Measurements from ENCODE around the gene LRRFIP1. TPM values are rescaled to one million over a fixed set of nuclear protein-coding genes. Genes with fewer than 3 reads are reported as not detected.

LRRFIP1 gene
- total and polyA plus RNA-seq, 10 of the 15 experiments (the other 5 are each of a cell fraction or from before 2014, with no cell fraction given): 36.2 to 120 (median 74.3) TPM

DNA sequence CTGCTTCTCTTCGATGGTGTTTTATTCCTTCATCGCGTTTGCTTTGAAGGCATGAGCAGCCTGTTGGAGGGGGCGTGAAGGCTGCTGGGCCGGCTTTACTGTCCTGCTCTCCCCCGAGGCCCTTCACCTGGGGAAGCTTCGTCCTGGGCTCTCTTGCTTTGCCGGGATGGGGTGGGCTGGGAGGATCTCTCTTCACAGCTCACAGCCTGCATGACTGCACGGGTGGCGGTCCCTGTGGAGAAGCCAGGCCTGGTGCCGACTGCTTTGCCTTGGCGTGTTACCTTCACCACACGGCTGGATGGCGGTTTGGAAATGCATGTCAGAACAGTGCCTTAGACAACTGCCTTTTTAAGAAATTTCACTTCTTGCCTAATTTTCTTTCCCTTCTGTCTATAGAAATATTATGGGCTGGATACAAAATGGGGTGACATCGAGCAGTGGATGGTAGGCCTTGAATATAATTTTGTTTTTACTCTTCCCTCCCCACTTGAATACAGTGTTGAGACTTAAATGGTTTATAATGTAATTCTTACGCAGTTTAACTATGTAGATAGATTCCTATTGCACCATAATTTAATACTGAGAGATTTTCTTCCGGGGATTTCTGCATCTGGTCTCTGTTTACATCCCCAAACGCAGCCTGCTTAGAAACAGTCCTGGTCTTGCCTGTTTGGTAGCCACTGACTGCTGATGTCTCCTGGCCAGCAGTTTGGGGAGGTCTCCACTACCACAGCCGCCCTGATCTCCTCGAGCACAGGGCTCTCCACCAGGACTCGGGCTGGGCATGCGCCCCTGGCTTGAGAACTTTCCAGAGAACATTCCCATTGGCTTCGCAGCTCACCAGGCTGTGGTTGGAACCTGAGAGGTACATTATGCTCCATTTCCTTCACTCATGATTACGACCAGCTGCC is 90.2 kb downstream of the LRRFIP1 start:
- RAD21 ChIA-PET (ENCODE audit: unreplicated experiment): no interaction called here
- SMC1A ChIA-PET (ENCODE audit: uncharacterized antibody, unreplicated experiment): interaction anchor here (1.0 to 1.6 kb wide), 2 partner anchors 8 to 17 kb away, joined by 3 to 4 read pairs; no protein-coding TSS in a partner anchor
- no peak overlapping the region for H3K4me2 ChIP-seq (ENCODE audit: control insufficient read depth, insufficient read depth)
- H3K9ac ChIP-seq (ENCODE audit: control insufficient read depth, insufficient read depth, low read length): no peak overlapping the region
- H3K36me3 ChIP-seq (ENCODE audit: control insufficient read depth in 2 of 2, insufficient read depth in 2 of 2, low read length in 1 of 2): peaks cover 15 to 16% of the 10 kb centered on the region in 2 experiments; a peak in 3 of 4 replicates
- no peaks in the 10 kb centered on the region for H3K27me3 ChIP-seq (replicated peaks in 1 of 2; ENCODE audit: control insufficient read depth in 2 of 2, insufficient read depth in 2 of 2, low read length in 1 of 2)
- CTCF ChIA-PET: interaction anchor here (1.4 kb wide), 1 partner anchor 8 kb away, joined by 4 read pairs; no protein-coding TSS in a partner anchor
- no peaks in the 10 kb centered on the region for H3K9me3 ChIP-seq (replicated peaks; ENCODE audit: control insufficient read depth, insufficient read depth, low read length)
- TF ChIP-seq NFXL1 (IDR thresholded peaks at IDR 0.05; ENCODE audit: borderline replicate concordance): no peak
- TF ChIP-seq, protein P1, sequence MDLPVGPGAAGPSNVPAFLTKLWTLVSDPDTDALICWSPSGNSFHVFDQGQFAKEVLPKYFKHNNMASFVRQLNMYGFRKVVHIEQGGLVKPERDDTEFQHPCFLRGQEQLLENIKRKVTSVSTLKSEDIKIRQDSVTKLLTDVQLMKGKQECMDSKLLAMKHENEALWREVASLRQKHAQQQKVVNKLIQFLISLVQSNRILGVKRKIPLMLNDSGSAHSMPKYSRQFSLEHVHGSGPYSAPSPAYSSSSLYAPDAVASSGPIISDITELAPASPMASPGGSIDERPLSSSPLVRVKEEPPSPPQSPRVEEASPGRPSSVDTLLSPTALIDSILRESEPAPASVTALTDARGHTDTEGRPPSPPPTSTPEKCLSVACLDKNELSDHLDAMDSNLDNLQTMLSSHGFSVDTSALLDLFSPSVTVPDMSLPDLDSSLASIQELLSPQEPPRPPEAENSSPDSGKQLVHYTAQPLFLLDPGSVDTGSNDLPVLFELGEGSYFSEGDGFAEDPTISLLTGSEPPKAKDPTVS (IDR thresholded peaks at IDR 0.05; ENCODE audit: low read depth, low read length): no peak
- TF ChIP-seq FOXM1 (IDR thresholded peaks at IDR 0.05; ENCODE audit: low read depth, low read length): no peak
- TF ChIP-seq SREBF1 (IDR thresholded peaks at IDR 0.05; ENCODE audit: low read length): no peak
- TF ChIP-seq RB1 (IDR thresholded peaks at IDR 0.05; ENCODE audit: borderline replicate concordance): no peak
- TF ChIP-seq SIX5 (IDR thresholded peaks at IDR 0.05; ENCODE audit: low read depth, low read length, severe bottlenecking): no peak
- TF ChIP-seq CBX5 (IDR thresholded peaks at IDR 0.05; ENCODE audit: low read depth): no peak
- TF ChIP-seq RAD21 (IDR thresholded peaks at IDR 0.05; ENCODE audit: insufficient read depth, low read depth, low read length): no peak
- TF ChIP-seq EED (IDR thresholded peaks at IDR 0.05; ENCODE audit: low read depth): no peak
- in situ Hi-C loops (cut with MboI): no loop called here
- H3K4me1 ChIP-seq (ENCODE audit: control insufficient read depth, insufficient read depth, low read length): no peaks in the 10 kb centered on the region
- FAIRE-seq (no peak), ATAC-seq (no peak), DNase-seq (ENCODE audit: low read depth, low spot score) (no peak)
- 96% methylated on average over 23 of the region's 24 CpGs for WGBS (ENCODE audit: insufficient coverage, insufficient replicate concordance, low lambda C conversion rate, missing lambda C conversion rate)
- POLR2A ChIA-PET: no interaction called here
- H3K79me2 ChIP-seq (ENCODE audit: control insufficient read depth, insufficient read depth, low read length): peaks cover 24% of the 10 kb centered on the region
- H4K20me1 ChIP-seq (ENCODE audit: control insufficient read depth, insufficient read depth): no peaks in the 10 kb centered on the region
- H2AFZ ChIP-seq (ENCODE audit: control insufficient read depth, low read depth, low read length): no peak overlapping the region
- H3K27ac ChIP-seq (ENCODE audit: control insufficient read depth, insufficient read depth): no peak overlapping the region
- intact Hi-C loops (cut with micrococcal nuclease; ENCODE audit: unreplicated experiment): no loop called here
- no peak overlapping the region for H3K4me3 ChIP-seq
- BruUV-seq (replicated peaks): no TSS peak

Data from GM12878 (cell line).